Gastroesophageal sphincter (tissue), 4 donors: Measurements from ENCODE around the gene ACVR2B. TPM values are rescaled to one million over a fixed set of nuclear protein-coding genes. Genes with fewer than 3 reads are reported as not detected.
A peak's percentile ranks its signal among the peaks of the same experiment; 100 is the strongest.

Experiments used
- ATAC-seq: fragments of 150-250 bp; one replicate; pipeline ENCODE4 v1.9.1; 2016; ENCODE audit warnings: mild to moderate bottlenecking, moderate library complexity
- H3K27ac ChIP-seq, 4 donors: fragments of 200-600 bp; sonication (generic) in 3 of 4; 1 replicate in 3 of 4; 2 replicates in 1 of 4; pipeline ENCODE4 v1.5.1; 2016 to 2019
- H3K27me3 ChIP-seq: fragments of 200-600 bp; sonication (generic); one replicate; pipeline ENCODE4 v1.5.1; 2019
- H3K36me3 ChIP-seq, 2 donors: fragments of 200-600 bp; sonication (generic); one replicate each; pipeline ENCODE4 v1.5.1; 2019; ENCODE audit warnings: control low read depth in 1 of 2
- H3K4me1 ChIP-seq, 3 donors: fragments of 200-600 bp; sonication (generic); 1 replicate in 2 of 3; 2 replicates in 1 of 3; pipeline ENCODE4 v1.5.1; 2016 to 2019; ENCODE audit warnings: control low read depth in 2 of 3
- H3K4me3 ChIP-seq, 2 donors: fragments of 200-600 bp; sonication (generic); one replicate each; pipeline ENCODE4 v1.5.1; 2019; ENCODE audit warnings: mild to moderate bottlenecking in 1 of 2, moderate library complexity in 1 of 2
- H3K9me3 ChIP-seq, 3 donors: fragments of 200-600 bp; sonication (generic); one replicate each; pipeline ENCODE4 v1.5.1; 2017 to 2019; ENCODE audit warnings: control low read depth in 2 of 3
- CTCF ChIP-seq, 4 experiments: fragments of 200-600 bp in 2 of 4; fragments of 450-650 bp in 2 of 4; sonication (generic) in 1 of 4; IDR thresholded peaks; one replicate each; pipeline ENCODE4 v1.5.1; 2017 to 2019; ENCODE audit warnings: antibody characterized with exemption in 4 of 4, mild to moderate bottlenecking in 2 of 4, moderate library complexity in 2 of 4
- EP300 ChIP-seq: sonication (generic); formaldehyde crosslinking; IDR thresholded peaks from one replicate; pipeline ENCODE4 v1.6.1; 2017; ENCODE audit warnings: antibody characterized with exemption, mild to moderate bottlenecking
- POLR2A ChIP-seq, 2 donors: fragments of 450-650 bp; IDR thresholded peaks; one replicate each; pipeline ENCODE4 v1.6.1; 2017; ENCODE audit warnings: antibody characterized with exemption in 2 of 2, mild to moderate bottlenecking in 2 of 2, moderate library complexity in 1 of 2
- POLR2AphosphoS5 ChIP-seq: sonication (generic); formaldehyde crosslinking; IDR thresholded peaks from one replicate; pipeline ENCODE4 v1.6.1; 2017; ENCODE audit warnings: antibody characterized with exemption
- WGBS, 2 donors: methylation state at CpG; one replicate each; pipeline ENCODE4 v1.1.5; 2018; ENCODE audit warnings: low coverage in 1 of 2; 5-methylcytosine and 5-hydroxymethylcytosine counted together
- total RNA-seq, 4 donors: library from RNA; depleted of rRNA; stranded (reverse); fragments of >200 nt; gene quantifications; one replicate each; pipeline ENCODE4 v1.1.0, GENCODE V29; 2016

Gene ACVR2B
- total RNA-seq, 4 donors from 2014 or later: 5.5 to 9.2 (median 7.6) TPM

DNA sequence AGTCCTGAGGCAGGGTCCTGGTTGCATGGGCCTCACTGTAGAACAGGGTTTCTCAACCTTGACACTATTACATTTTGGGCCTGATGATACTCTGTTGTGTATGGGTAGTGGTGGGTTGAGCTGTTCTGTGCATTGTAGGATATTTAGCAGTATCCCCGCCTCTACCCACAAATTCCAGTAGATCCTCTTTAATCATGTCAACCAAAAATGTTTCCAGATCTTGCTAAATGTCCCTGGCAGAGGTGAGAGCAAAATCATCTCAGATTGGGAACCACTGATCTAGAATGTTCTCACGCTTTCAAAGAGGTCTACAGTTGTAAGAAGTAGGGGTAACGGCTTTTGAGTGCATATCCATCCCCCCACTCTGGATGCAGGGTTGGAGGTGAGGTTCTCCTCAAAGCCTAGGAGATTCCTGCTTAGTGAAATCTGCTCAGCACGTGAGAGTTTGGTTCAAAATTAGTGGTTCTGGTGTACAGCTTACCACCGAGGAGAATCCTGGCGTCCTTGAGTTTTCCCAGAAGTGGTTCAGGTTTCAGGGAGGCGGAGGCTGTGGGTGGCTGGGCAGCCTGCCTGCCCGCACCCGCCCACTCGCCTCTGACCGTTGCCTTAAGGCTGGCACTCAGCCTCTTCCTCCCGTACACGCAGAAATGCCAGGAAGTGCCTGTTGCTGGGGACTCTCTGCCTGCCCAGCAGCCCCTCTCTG is 5.3 kb downstream of the ACVR2B start:
- peak; percentile 40 for ATAC-seq
- TF ChIP-seq CTCF (IDR thresholded peaks at IDR 0.05): no peak
- TF ChIP-seq POLR2AphosphoS5: peak; percentile 73
- H3K4me1 ChIP-seq: peaks cover 0 to 71% (median 34%) of the 10 kb centered on the region in 3 donors
- H3K4me3 ChIP-seq: no peak overlapping the region
- H3K27ac ChIP-seq: peak overlapping the region in 3 of 4 donors; percentile 14 to 63 (median 60)
- WGBS, 2 donors: 10 to 63% methylated on average over 2 of the region's 13 CpGs
- H3K9me3 ChIP-seq: no peaks in the 10 kb centered on the region
- H3K36me3 ChIP-seq: no peaks in the 10 kb centered on the region
- H3K27me3 ChIP-seq: no peaks in the 10 kb centered on the region

DNA sequence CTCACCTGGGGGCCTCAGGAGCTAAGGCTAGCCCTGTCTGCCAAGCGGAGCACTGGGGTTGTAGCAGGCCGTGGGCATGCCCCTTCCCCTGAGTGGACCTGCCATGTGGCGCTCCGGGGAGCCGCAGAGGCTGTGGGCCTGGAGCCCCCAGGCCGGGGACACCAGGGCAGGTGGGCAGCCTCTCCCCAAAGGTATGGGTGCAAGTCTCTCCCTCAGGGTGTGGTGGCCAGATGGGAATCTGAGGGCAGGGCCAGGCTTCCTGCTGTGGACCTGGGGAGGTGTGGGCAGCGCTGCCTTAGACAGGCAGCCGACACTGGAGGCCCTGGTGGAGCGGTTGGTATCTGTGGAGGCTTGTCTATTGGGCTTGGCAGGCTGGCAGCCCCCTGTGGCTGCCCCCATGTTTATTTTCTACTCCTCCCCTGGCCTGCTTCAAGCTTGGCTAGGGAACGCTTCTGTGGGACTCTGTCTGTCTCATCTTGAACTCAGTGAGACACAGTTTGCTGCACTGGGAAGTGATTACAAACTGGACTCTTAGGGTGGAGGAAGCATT is 5.9 kb downstream of the ACVR2B start:
- H3K27ac ChIP-seq: peak overlapping the region in 3 of 4 donors; percentile 14 to 63 (median 60)
- no peak for TF ChIP-seq POLR2AphosphoS5
- TF ChIP-seq CTCF (IDR thresholded peaks at IDR 0.05): no peak
- no peak for TF ChIP-seq EP300
- TF ChIP-seq POLR2A (IDR thresholded peaks at IDR 0.05): no peak
- no peak overlapping the region for H3K4me3 ChIP-seq
- H3K9me3 ChIP-seq: no peaks in the 10 kb centered on the region
- no peak for ATAC-seq
- peaks cover 0 to 70% (median 34%) of the 10 kb centered on the region in 3 donors for H3K4me1 ChIP-seq
- no peaks in the 10 kb centered on the region for H3K36me3 ChIP-seq
- 60% methylated on average over 1 of the region's 10 CpGs; no CpG with 5 or more reads in 1 of the 2 donors for WGBS, 2 donors
- no peaks in the 10 kb centered on the region for H3K27me3 ChIP-seq

- WGBS, 2 donors: 17 to 36% methylated on average over 5 of the region's 12 CpGs
- H3K9me3 ChIP-seq: no peaks in the 10 kb centered on the region
- no peak overlapping the region for H3K4me3 ChIP-seq
- ATAC-seq: peak; percentile 42
- H3K36me3 ChIP-seq: no peaks in the 10 kb centered on the region
- TF ChIP-seq POLR2A (IDR thresholded peaks at IDR 0.05): no peak
- no peak for TF ChIP-seq EP300
- no peak for TF ChIP-seq POLR2AphosphoS5
- TF ChIP-seq CTCF (IDR thresholded peaks at IDR 0.05): no peak
- H3K27me3 ChIP-seq: no peaks in the 10 kb centered on the region
- H3K4me1 ChIP-seq: peaks cover 0 to 60% (median 34%) of the 10 kb centered on the region in 3 donors
- H3K27ac ChIP-seq: peak overlapping the region in 3 of 4 donors; percentile 55 to 63 (median 60)
Observed at GRCh38 chr3:38460377-38461270, 6.9 kb downstream of the ACVR2B start.

DNA sequence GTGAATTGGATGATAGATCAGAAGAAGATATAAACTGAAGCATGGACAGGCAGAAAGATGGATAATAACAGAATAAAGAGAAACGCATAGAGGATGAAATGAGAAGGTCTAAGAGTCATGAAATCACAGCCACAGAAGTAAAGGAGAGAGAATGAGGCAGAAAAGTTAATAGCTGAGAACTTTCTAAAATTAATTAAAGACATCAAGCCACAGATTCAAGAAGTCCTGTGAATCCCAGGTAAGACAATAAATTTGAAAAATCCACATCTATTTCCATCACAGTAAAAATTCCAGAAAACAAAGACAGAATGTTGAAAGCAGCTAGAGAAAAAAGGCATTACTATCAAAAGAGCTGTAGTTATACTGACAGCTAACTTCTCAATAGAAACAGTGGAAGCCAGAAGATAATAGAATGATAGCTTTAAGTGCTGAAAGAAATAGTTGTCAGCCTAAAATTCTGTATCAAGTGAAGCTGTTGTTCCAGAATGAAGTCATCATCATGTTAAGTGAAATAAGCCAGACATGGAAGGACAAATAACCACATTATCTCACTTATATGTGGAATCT is 12.0 kb downstream of the ACVR2B start:
- Histone ChIP-seq H3K9me3 (peaks cover 0 to 11% (median 0%) of the 10 kb centered on the region in 3 donors), H3K27me3 (no peaks in the 10 kb centered on the region), H3K4me3 (no peak overlapping the region), H3K27ac (no peak overlapping the region), H3K36me3 (no peaks in the 10 kb centered on the region), H3K4me1 (peaks cover 0 to 11% (median 8%) of the 10 kb centered on the region in 3 donors)
- TF ChIP-seq EP300: no peak
- TF ChIP-seq POLR2AphosphoS5: no peak
- TF ChIP-seq CTCF (IDR thresholded peaks at IDR 0.05): no peak
- no peak for TF ChIP-seq POLR2A (IDR thresholded peaks at IDR 0.05)
- ATAC-seq: no peak
- WGBS, 2 donors: 92 to 100% methylated on average over 1 of the region's 1 CpG
